Coronary artery (tissue), 2 donors: ENCODE measurements around the gene ACTR1B.
A peak's percentile ranks its signal among the peaks of the same experiment; 100 is the strongest.
"Not testable (repeated sequence)": the region's sequence is repeated elsewhere in the genome, so short reads cannot be mapped to it uniquely, and the experiment has no call there.

Source experiments
- DNase-seq: peaks from one replicate; pipeline ENCODE4 v3.0.0-alpha.2; 2017; ENCODE audit warnings: low spot score
- H3K27ac ChIP-seq, 2 donors: fragments of 200-600 bp; sonication (generic); one replicate each; pipeline ENCODE4 v1.5.1; 2016 to 2019
- H3K4me3 ChIP-seq: fragments of 200-600 bp; sonication (generic); 2 replicates; pipeline ENCODE4 v1.5.1; 2016; ENCODE audit warnings: mild to moderate bottlenecking, moderate library complexity
- TF ChIP-seq, protein P1 (sequence below): fragments of 200-600 bp; sonication (generic); IDR thresholded peaks from one replicate; pipeline ENCODE4 v1.5.1; 2019; ENCODE audit warnings: antibody characterized with exemption

ACTR1B gene

GRCh38 chr2:97673915-97674283 is 10.1 kb upstream of the ACTR1B start:
- Histone ChIP-seq H3K4me3 (no peak overlapping the region), H3K27ac (no peak overlapping the region)
- no peak for DNase-seq
- TF ChIP-seq, protein P1, sequence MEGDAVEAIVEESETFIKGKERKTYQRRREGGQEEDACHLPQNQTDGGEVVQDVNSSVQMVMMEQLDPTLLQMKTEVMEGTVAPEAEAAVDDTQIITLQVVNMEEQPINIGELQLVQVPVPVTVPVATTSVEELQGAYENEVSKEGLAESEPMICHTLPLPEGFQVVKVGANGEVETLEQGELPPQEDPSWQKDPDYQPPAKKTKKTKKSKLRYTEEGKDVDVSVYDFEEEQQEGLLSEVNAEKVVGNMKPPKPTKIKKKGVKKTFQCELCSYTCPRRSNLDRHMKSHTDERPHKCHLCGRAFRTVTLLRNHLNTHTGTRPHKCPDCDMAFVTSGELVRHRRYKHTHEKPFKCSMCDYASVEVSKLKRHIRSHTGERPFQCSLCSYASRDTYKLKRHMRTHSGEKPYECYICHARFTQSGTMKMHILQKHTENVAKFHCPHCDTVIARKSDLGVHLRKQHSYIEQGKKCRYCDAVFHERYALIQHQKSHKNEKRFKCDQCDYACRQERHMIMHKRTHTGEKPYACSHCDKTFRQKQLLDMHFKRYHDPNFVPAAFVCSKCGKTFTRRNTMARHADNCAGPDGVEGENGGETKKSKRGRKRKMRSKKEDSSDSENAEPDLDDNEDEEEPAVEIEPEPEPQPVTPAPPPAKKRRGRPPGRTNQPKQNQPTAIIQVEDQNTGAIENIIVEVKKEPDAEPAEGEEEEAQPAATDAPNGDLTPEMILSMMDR = no peak

GRCh38 chr2:97673182-97673914 is 9.5 kb upstream of the ACTR1B start:
- Histone ChIP-seq H3K27ac (no peak overlapping the region), H3K4me3 (no peak overlapping the region)
- TF ChIP-seq, protein P1 = no peak
- no peak for DNase-seq

- not testable (repeated sequence) for DNase-seq, H3K4me3 ChIP-seq, H3K27ac ChIP-seq
Observed at GRCh38 chr2:97672606-97673140, 8.8 kb upstream of the ACTR1B start.

- TF ChIP-seq, protein P1 = no peak
- no peak for DNase-seq
- H3K27ac ChIP-seq = no peak overlapping the region
- no peak overlapping the region for H3K4me3 ChIP-seq
Observed at GRCh38 chr2:97671526-97671925, 7.7 kb upstream of the ACTR1B start.

DNA sequence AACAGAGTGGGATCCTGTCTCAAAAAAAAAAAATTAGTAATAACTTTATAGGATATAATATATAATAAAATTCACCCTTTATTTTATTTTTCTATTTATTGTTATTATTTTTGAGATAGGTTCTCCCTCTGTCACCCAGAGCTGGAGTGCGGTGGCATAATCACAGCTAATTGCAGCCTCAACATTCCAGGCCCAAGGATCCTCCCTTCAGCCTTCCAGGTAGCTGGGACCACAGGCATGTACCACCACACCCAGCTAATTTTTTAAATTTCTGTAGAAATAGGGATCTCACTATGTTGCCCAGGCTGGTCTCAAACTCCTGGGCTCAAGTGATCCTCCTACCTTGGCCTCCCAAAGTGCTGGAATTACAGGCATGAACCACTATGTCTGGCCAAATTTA is 6.6 kb upstream of the ACTR1B start:
- H3K27ac ChIP-seq = no peak overlapping the region
- TF ChIP-seq, protein P1 = no peak
- H3K4me3 ChIP-seq = no peak overlapping the region
- DNase-seq = no peak

DNA sequence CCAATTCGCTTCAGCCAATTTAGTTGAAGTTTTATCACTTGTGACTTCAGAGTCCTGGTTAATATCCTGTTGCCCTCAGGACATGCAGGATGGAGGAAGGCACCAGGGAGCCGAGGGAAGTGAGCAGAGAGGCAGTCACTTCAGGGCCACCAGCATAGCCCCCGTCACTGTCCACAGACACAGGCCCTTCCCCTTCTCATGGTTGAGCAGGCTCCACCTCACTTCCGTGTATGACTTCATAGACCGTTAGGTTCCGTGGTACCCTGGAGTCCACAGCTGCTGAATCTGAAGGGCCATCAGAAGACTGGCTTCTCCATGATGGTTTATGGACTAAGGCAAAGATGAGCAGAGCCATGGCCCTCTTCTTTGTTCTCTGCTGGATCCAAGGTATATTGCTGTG is 5.6 kb upstream of the ACTR1B start, which contains the start of gene C2orf92:
Gene C2orf92, plus strand, starts transcription at position 266 of the 400 bp plus-strand sequence. Its CDS starts 76 bp downstream, at position 342.
- TF ChIP-seq, protein P1 = no peak
- Histone ChIP-seq H3K27ac (no peak within 1 kb of the TSS), H3K4me3 (no peak within 1 kb of the TSS)
- DNase-seq = no peak

GRCh38 chr2:97664636-97664970 is 759 bp upstream of the ACTR1B start:
- peak overlapping the region; percentile 96 to 99 for H3K27ac ChIP-seq
- no peak for DNase-seq
- H3K4me3 ChIP-seq = peak overlapping the region; percentile 95
- TF ChIP-seq, protein P1 = no peak
